ENCODE data around the gene FBLN5. TPM values are rescaled to one million over a fixed set of nuclear protein-coding genes. Genes with fewer than 3 reads are reported as not detected.
A peak's percentile ranks its signal among the peaks of the same experiment; 100 is the strongest.

FBLN5 gene
- total RNA-seq, 2 experiments from 2014 or later: 3.0 to 4.7 TPM

- ChIA-PET POLR2A (no interaction called here), CTCF (interaction anchor here (1.0 kb wide), 1 partner anchor 14 kb away, joined by 3 read pairs; no protein-coding TSS in a partner anchor)
- Mint-ChIP-seq H3K9me3 (ENCODE audit: low read depth) (no peaks in the 10 kb centered on the region), H3K27me3 (no peaks in the 10 kb centered on the region), H3K36me3 (ENCODE audit: low read depth) (no peaks in the 10 kb centered on the region), H3K27ac (no peak overlapping the region), H3K4me3 (no peak overlapping the region), H3K4me1 (no peaks in the 10 kb centered on the region)
- DNase-seq (no peak), ATAC-seq (no peak)
- intact Hi-C loops (cut with DNase I, micrococcal nuclease): no loop called here
Measured at GRCh38 chr14:91925727-91926121, 21.8 kb downstream of the FBLN5 start.

- intact Hi-C loops (cut with DNase I, micrococcal nuclease): no loop called here
- H3K27me3 Mint-ChIP-seq: no peaks in the 10 kb centered on the region
Measured at GRCh38 chr14:91925001-91925726, 22.3 kb downstream of the FBLN5 start.

GRCh38 chr14:91920526-91920925 is 27.0 kb downstream of the FBLN5 start:
- Mint-ChIP-seq H3K27ac (no peak overlapping the region), H3K4me3 (no peak overlapping the region), H3K9me3 (ENCODE audit: low read depth) (peaks cover 2% of the 10 kb centered on the region), H3K4me1 (no peaks in the 10 kb centered on the region), H3K27me3 (peaks cover 2% of the 10 kb centered on the region), H3K36me3 (ENCODE audit: low read depth) (peaks cover 1% of the 10 kb centered on the region)
- POLR2A ChIA-PET: no interaction called here
- intact Hi-C loops (cut with DNase I, micrococcal nuclease): loop anchor here in 1 of 2 experiments (1.0 kb wide), 1 partner anchor 23 kb away; no protein-coding TSS in a partner anchor
- ATAC-seq (no peak), DNase-seq (no peak)
- CTCF ChIA-PET: interaction anchor here (0.7 to 1.4 kb wide), 3 partner anchors 9 to 163 kb away, joined by 4 to 7 read pairs (median 5); no protein-coding TSS in a partner anchor

More at GRCh38 chr14:91925001-91925726, 22.3 kb downstream of the FBLN5 start:
- ATAC-seq (no peak), DNase-seq (no peak)
- no peak overlapping the region for H3K27ac Mint-ChIP-seq
- H3K4me1 Mint-ChIP-seq: no peaks in the 10 kb centered on the region
- H3K36me3 Mint-ChIP-seq (ENCODE audit: low read depth): no peaks in the 10 kb centered on the region
- CTCF ChIA-PET: interaction anchor here (0.6 to 1.0 kb wide), 3 partner anchors 14 to 681 kb away, joined by 3 to 7 read pairs (median 3); no protein-coding TSS in a partner anchor
- H3K9me3 Mint-ChIP-seq (ENCODE audit: low read depth): no peaks in the 10 kb centered on the region
- no peak overlapping the region for H3K4me3 Mint-ChIP-seq
- POLR2A ChIA-PET: no interaction called here

- H3K4me1 Mint-ChIP-seq: no peaks in the 10 kb centered on the region
- POLR2A ChIA-PET: no interaction called here
- CTCF ChIA-PET: interaction anchor here (1.4 kb wide), 1 partner anchor 8 kb away, joined by 7 read pairs; no protein-coding TSS in a partner anchor
- intact Hi-C loops (cut with DNase I, micrococcal nuclease): loop anchor here in 1 of 2 experiments (1.0 kb wide), 1 partner anchor 23 kb away; no protein-coding TSS in a partner anchor
- DNase-seq (no peak), ATAC-seq (no peak)
- H3K27ac Mint-ChIP-seq: no peak overlapping the region
- peaks cover 2% of the 10 kb centered on the region for H3K9me3 Mint-ChIP-seq (ENCODE audit: low read depth)
- H3K36me3 Mint-ChIP-seq (ENCODE audit: low read depth): peaks cover 1% of the 10 kb centered on the region
- no peak overlapping the region for H3K4me3 Mint-ChIP-seq
- peaks cover 2% of the 10 kb centered on the region for H3K27me3 Mint-ChIP-seq
Measured at GRCh38 chr14:91919814-91920213, 27.7 kb downstream of the FBLN5 start.

- Mint-ChIP-seq H3K9me3 (ENCODE audit: low read depth) (peaks cover 2% of the 10 kb centered on the region), H3K4me3 (no peak overlapping the region), H3K27me3 (peaks cover 2% of the 10 kb centered on the region), H3K4me1 (no peaks in the 10 kb centered on the region), H3K27ac (no peak overlapping the region), H3K36me3 (ENCODE audit: low read depth) (peaks cover 1% of the 10 kb centered on the region)
- DNase-seq (no peak), ATAC-seq (no peak)
- POLR2A ChIA-PET: no interaction called here
- CTCF ChIA-PET: interaction anchor here (0.5 to 1.4 kb wide), 2 partner anchors 17 to 332 kb away, joined by 4 read pairs; no protein-coding TSS in a partner anchor
- intact Hi-C loops (cut with DNase I, micrococcal nuclease): no loop called here
Measured at GRCh38 chr14:91918186-91918883, 29.2 kb downstream of the FBLN5 start.

GRCh38 chr14:91912035-91912434 is 35.5 kb downstream of the FBLN5 start:
- DNase-seq (no peak), ATAC-seq (peak; percentile 17)
- H3K27ac Mint-ChIP-seq: no peak overlapping the region
- ChIA-PET CTCF (interaction anchor here (0.5 to 2.9 kb wide), 28 partner anchors 8 to 816 kb away, joined by 3 to 22 read pairs (median 5); partner anchors contain the start of gene TC2N), POLR2A (no interaction called here)
- peaks cover 2% of the 10 kb centered on the region for H3K27me3 Mint-ChIP-seq
- intact Hi-C loops (cut with DNase I, micrococcal nuclease): loop anchor here (5.0 kb wide), 2 partner anchors 45 to 75 kb away; partner anchors contain the start of gene TC2N (in 1 of the 2)
- peaks cover 15% of the 10 kb centered on the region for H3K4me1 Mint-ChIP-seq
- H3K9me3 Mint-ChIP-seq (ENCODE audit: low read depth): peaks cover 2% of the 10 kb centered on the region
- no peak overlapping the region for H3K4me3 Mint-ChIP-seq
- H3K36me3 Mint-ChIP-seq (ENCODE audit: low read depth): peaks cover 1% of the 10 kb centered on the region

- H3K4me1 Mint-ChIP-seq: peaks cover 15% of the 10 kb centered on the region
- peak; percentile 70 for DNase-seq
- intact Hi-C loops (cut with DNase I, micrococcal nuclease): loop anchor here (1.0 to 5.0 kb wide), 4 partner anchors 44 to 261 kb away; partner anchors contain the start of gene TC2N (in 1 of the 2)
- H3K4me3 Mint-ChIP-seq: no peak overlapping the region
- peaks cover 2% of the 10 kb centered on the region for H3K27me3 Mint-ChIP-seq
- peaks cover 2% of the 10 kb centered on the region for H3K9me3 Mint-ChIP-seq (ENCODE audit: low read depth)
- ChIA-PET CTCF (interaction anchor here (0.5 to 2.9 kb wide), 51 partner anchors 8 to 923 kb away, joined by 3 to 22 read pairs (median 4); partner anchors contain the start of genes CATSPERB and TC2N), POLR2A (interaction anchor here (0.6 kb wide), 2 partner anchors 50 to 82 kb away, joined by 4 read pairs; no protein-coding TSS in a partner anchor)
- peak overlapping the region; percentile 83 for H3K27ac Mint-ChIP-seq
- peak; percentile 98 for ATAC-seq
- H3K36me3 Mint-ChIP-seq (ENCODE audit: low read depth): peaks cover 1% of the 10 kb centered on the region
Measured at GRCh38 chr14:91911474-91912032, 35.9 kb downstream of the FBLN5 start.

GRCh38 chr14:91910196-91910595 is 37.3 kb downstream of the FBLN5 start:
- Mint-ChIP-seq H3K9me3 (ENCODE audit: low read depth) (no peaks in the 10 kb centered on the region), H3K27me3 (no peaks in the 10 kb centered on the region), H3K36me3 (ENCODE audit: low read depth) (no peaks in the 10 kb centered on the region), H3K4me1 (peaks cover 15% of the 10 kb centered on the region), H3K27ac (no peak overlapping the region), H3K4me3 (no peak overlapping the region)
- no peak for DNase-seq
- intact Hi-C loops (cut with DNase I, micrococcal nuclease): loop anchor here (2.0 to 5.0 kb wide), 3 partner anchors 43 to 193 kb away; partner anchors contain the start of gene TC2N (in 1 of the 2)
- CTCF ChIA-PET: interaction anchor here (1.5 to 1.7 kb wide), 4 partner anchors 17 to 424 kb away, joined by 5 to 7 read pairs (median 6); no protein-coding TSS in a partner anchor
- POLR2A ChIA-PET: no interaction called here
- no peak for ATAC-seq

- Mint-ChIP-seq H3K27ac (no peak overlapping the region), H3K4me1 (peaks cover 10% of the 10 kb centered on the region), H3K9me3 (ENCODE audit: low read depth) (no peaks in the 10 kb centered on the region), H3K36me3 (ENCODE audit: low read depth) (no peaks in the 10 kb centered on the region), H3K27me3 (no peaks in the 10 kb centered on the region), H3K4me3 (no peak overlapping the region)
- no peak for DNase-seq
- ChIA-PET CTCF (no interaction called here), POLR2A (no interaction called here)
- intact Hi-C loops (cut with DNase I, micrococcal nuclease): no loop called here
- ATAC-seq: no peak
Measured at GRCh38 chr14:91906374-91906773, 41.1 kb downstream of the FBLN5 start.

GRCh38 chr14:91904956-91905645 is 42.4 kb downstream of the FBLN5 start:
- Mint-ChIP-seq H3K4me3 (no peak overlapping the region), H3K27ac (no peak overlapping the region), H3K27me3 (no peaks in the 10 kb centered on the region), H3K9me3 (ENCODE audit: low read depth) (no peaks in the 10 kb centered on the region), H3K36me3 (ENCODE audit: low read depth) (no peaks in the 10 kb centered on the region), H3K4me1 (no peaks in the 10 kb centered on the region)
- ChIA-PET CTCF (interaction anchor here (0.6 to 0.7 kb wide), 2 partner anchors 13 to 559 kb away, joined by 3 to 5 read pairs; no protein-coding TSS in a partner anchor), POLR2A (no interaction called here)
- ATAC-seq (no peak), DNase-seq (no peak)
- intact Hi-C loops (cut with DNase I, micrococcal nuclease): no loop called here
